Measurements from ENCODE around the gene ZBTB20. TPM values are rescaled to one million over a fixed set of nuclear protein-coding genes. Genes with fewer than 3 reads are reported as not detected.

The ZBTB20 gene
- total RNA-seq, 1 donor from 2014 or later, result 30.4 TPM

DNA sequence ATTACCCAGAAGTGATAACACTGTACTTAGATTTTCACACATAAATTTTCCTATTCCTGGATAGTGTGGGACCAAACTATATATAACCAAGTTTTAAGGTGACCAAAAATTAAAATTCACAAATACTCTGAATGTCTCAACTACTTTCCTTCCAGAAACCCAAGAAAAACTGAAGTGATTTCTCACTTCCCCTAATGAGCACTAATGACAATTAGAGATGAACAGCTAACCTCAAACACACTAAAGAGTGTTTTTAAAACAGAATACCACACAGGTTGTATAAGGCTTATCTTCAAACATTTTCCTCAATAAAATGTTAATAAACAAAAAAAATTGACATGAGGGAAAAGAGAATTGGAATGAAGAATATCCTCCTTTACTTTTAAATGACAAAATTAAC lies 188.2 kb downstream of the ZBTB20 start:
- Mint-ChIP-seq H3K27me3 (ENCODE audit: low read depth) (no peaks in the 10 kb centered on the region), H3K9me3 (peaks cover 19% of the 10 kb centered on the region), H3K4me1 (peaks cover 43% of the 10 kb centered on the region), H3K4me3 (no peak overlapping the region), H3K36me3 (peaks cover 14% of the 10 kb centered on the region), H3K27ac (no peak overlapping the region)
- DNase-seq (ENCODE audit: low spot score in 2 of 2, unreplicated experiment in 2 of 2), result no peak
- TF ChIP-seq, protein P1, sequence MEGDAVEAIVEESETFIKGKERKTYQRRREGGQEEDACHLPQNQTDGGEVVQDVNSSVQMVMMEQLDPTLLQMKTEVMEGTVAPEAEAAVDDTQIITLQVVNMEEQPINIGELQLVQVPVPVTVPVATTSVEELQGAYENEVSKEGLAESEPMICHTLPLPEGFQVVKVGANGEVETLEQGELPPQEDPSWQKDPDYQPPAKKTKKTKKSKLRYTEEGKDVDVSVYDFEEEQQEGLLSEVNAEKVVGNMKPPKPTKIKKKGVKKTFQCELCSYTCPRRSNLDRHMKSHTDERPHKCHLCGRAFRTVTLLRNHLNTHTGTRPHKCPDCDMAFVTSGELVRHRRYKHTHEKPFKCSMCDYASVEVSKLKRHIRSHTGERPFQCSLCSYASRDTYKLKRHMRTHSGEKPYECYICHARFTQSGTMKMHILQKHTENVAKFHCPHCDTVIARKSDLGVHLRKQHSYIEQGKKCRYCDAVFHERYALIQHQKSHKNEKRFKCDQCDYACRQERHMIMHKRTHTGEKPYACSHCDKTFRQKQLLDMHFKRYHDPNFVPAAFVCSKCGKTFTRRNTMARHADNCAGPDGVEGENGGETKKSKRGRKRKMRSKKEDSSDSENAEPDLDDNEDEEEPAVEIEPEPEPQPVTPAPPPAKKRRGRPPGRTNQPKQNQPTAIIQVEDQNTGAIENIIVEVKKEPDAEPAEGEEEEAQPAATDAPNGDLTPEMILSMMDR (IDR thresholded peaks at IDR 0.05; ENCODE audit: unreplicated experiment), result no peak

GRCh38 chr3:114953800-114954199 lies 193.3 kb downstream of the ZBTB20 start:
- H3K4me1 Mint-ChIP-seq, result peaks cover 21% of the 10 kb centered on the region
- no peak overlapping the region for H3K27ac Mint-ChIP-seq
- no peak for DNase-seq (ENCODE audit: low spot score in 2 of 2, unreplicated experiment in 2 of 2)
- H3K4me3 Mint-ChIP-seq, result no peak overlapping the region
- H3K27me3 Mint-ChIP-seq (ENCODE audit: low read depth), result no peaks in the 10 kb centered on the region
- peaks cover 31% of the 10 kb centered on the region for H3K36me3 Mint-ChIP-seq
- peaks cover 37% of the 10 kb centered on the region for H3K9me3 Mint-ChIP-seq
- TF ChIP-seq, protein P1 (IDR thresholded peaks at IDR 0.05; ENCODE audit: unreplicated experiment), result no peak

DNA sequence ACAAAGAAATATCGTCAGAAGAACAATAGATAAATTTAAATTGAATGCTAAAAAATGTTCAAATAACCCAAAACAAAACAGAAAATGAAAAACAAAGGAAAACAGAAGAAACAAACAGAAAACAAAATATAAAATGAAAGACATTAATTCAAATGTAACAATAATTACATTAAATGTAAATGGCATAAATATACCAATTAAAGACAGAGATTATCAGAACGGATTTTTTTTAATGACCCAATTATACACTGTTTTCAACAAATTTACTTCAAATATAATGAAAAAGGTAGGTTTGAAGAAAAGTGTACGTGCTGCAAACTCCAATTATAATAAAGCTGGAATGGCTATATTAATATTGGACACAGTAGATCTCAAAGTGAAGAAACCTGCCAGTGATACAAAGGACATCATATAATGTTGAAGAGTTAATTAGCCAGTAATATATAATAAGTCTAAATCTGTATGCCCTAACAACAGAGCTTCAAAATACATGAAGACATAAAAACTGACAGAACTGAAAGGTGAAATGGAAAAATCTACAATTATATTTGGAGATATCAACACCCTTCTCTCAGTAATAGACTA lies 193.8 kb downstream of the ZBTB20 start:
- no peaks in the 10 kb centered on the region for H3K27me3 Mint-ChIP-seq (ENCODE audit: low read depth)
- TF ChIP-seq, protein P1 (IDR thresholded peaks at IDR 0.05; ENCODE audit: unreplicated experiment), result no peak
- H3K27ac Mint-ChIP-seq, result no peak overlapping the region
- no peak overlapping the region for H3K4me3 Mint-ChIP-seq
- peaks cover 19% of the 10 kb centered on the region for H3K4me1 Mint-ChIP-seq
- DNase-seq (ENCODE audit: low spot score in 2 of 2, unreplicated experiment in 2 of 2), result no peak
- H3K9me3 Mint-ChIP-seq, result peaks cover 37% of the 10 kb centered on the region
- peaks cover 31% of the 10 kb centered on the region for H3K36me3 Mint-ChIP-seq

GRCh38 chr3:114942773-114943172 lies 204.3 kb downstream of the ZBTB20 start:
- TF ChIP-seq, protein P1 (IDR thresholded peaks at IDR 0.05; ENCODE audit: unreplicated experiment), result no peak
- Mint-ChIP-seq H3K9me3 (peaks cover 9% of the 10 kb centered on the region), H3K4me3 (no peak overlapping the region), H3K27ac (no peak overlapping the region), H3K27me3 (ENCODE audit: low read depth) (no peaks in the 10 kb centered on the region), H3K36me3 (peaks cover 11% of the 10 kb centered on the region), H3K4me1 (no peaks in the 10 kb centered on the region)
- no peak for DNase-seq (ENCODE audit: low spot score in 2 of 2, unreplicated experiment in 2 of 2)

DNA sequence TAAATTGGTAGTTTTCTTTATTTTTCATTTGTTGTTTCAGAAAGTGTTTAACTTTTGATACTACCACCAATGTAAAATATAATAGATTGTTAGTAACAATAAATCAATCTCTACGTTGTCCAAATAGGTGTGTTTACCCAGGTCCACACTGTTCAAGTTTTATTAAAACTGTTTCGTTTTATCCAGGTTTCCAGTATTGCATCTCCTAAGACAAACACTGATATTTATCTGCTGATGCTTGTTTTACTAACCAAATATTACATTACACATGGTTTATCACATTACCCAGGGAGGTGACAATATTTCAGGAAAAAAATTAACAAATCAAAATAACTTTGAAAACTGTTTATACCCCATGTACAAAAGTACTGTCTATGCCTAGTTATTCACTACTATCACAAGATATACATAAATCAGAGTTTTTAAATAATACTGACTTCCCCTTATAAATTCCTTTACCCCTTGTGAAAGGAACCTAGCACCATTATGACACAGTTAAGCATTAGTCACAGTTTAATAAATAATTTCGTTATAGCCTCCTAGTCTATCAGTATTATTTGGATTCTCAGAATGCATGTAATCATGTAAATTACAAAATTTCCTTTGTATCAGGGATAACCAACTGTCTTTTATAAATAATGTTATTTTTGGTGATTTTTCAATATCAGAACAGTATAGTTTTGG lies 205.3 kb downstream of the ZBTB20 start:
- Mint-ChIP-seq H3K4me1 (no peaks in the 10 kb centered on the region), H3K9me3 (peaks cover 5% of the 10 kb centered on the region), H3K27ac (no peak overlapping the region), H3K4me3 (no peak overlapping the region), H3K27me3 (ENCODE audit: low read depth) (no peaks in the 10 kb centered on the region), H3K36me3 (peaks cover 9% of the 10 kb centered on the region)
- TF ChIP-seq, protein P1 (IDR thresholded peaks at IDR 0.05; ENCODE audit: unreplicated experiment), result no peak
- no peak for DNase-seq (ENCODE audit: low spot score in 2 of 2, unreplicated experiment in 2 of 2)

All from mesothelial cell of epicardium (in vitro differentiated cells).